ENCODE measurements around the gene KHDC4. TPM values are rescaled to one million over a fixed set of nuclear protein-coding genes. Genes with fewer than 3 reads are reported as not detected.
A peak's percentile ranks its signal among the peaks of the same experiment; 100 is the strongest.

Gene KHDC4
- total RNA-seq, 4 donors from 2014 or later: 18.2 to 46.3 (median 26.3) TPM

DNA sequence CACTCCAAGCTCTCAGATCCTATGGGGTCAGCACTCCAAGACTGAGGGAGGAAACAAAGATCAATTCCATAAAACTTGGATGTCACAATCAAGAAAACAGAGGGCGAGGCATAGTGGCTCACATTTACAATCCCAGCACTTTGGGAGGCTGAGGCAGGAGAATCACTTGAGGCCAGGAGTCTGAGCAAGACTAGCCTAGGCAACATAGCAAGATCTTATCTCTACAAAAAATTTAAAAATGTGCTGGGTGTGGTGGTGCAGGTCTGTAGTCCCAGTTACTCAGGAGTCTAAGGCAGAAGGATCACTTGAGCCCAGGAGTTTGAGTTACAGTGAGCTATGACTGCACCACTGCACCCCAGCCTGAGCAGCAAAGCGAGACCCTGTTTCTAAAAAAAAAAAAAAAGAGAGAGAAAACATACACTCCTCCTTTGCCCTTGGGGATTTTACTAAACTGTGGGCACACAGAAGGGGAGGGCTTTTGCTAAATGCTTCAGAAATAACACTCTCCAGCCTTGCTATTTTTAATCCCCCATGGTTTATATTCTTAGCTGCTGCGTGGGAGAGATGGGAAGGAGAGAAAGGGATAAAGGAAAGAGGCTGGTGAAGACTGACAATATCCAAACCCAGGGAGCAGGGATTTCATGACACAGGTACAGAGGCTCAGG, 26.0 kb upstream of the KHDC4 start:
- no peak overlapping the region for H3K4me3 ChIP-seq
- H3K27ac ChIP-seq: peak overlapping the region; percentile 57 to 77 (median 74)
- no peaks in the 10 kb centered on the region for H3K27me3 ChIP-seq
- ATAC-seq (peak in 1 of 2 donors; percentile 20), DNase-seq (no peak)
- intact Hi-C loops (cut with DNase I; ENCODE audit: low total_unique reads): no loop called here
- peaks cover 0 to 88% of the 10 kb centered on the region in 2 donors for H3K36me3 ChIP-seq
- no peak for TF ChIP-seq POLR2A (IDR thresholded peaks at IDR 0.05)
- TF ChIP-seq, protein P1, sequence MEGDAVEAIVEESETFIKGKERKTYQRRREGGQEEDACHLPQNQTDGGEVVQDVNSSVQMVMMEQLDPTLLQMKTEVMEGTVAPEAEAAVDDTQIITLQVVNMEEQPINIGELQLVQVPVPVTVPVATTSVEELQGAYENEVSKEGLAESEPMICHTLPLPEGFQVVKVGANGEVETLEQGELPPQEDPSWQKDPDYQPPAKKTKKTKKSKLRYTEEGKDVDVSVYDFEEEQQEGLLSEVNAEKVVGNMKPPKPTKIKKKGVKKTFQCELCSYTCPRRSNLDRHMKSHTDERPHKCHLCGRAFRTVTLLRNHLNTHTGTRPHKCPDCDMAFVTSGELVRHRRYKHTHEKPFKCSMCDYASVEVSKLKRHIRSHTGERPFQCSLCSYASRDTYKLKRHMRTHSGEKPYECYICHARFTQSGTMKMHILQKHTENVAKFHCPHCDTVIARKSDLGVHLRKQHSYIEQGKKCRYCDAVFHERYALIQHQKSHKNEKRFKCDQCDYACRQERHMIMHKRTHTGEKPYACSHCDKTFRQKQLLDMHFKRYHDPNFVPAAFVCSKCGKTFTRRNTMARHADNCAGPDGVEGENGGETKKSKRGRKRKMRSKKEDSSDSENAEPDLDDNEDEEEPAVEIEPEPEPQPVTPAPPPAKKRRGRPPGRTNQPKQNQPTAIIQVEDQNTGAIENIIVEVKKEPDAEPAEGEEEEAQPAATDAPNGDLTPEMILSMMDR (IDR thresholded peaks at IDR 0.05 in 4 of 5, conservative IDR thresholded peaks at IDR 0.05 in 1 of 5): no peak
- in situ Hi-C loops (cut with MboI; ENCODE audit: low sequenced_read_pairs in 4 of 4): no loop called here
- H3K9me3 ChIP-seq: no peaks in the 10 kb centered on the region
- peaks cover 25 to 35% of the 10 kb centered on the region in 2 donors for H3K4me1 ChIP-seq

DNA sequence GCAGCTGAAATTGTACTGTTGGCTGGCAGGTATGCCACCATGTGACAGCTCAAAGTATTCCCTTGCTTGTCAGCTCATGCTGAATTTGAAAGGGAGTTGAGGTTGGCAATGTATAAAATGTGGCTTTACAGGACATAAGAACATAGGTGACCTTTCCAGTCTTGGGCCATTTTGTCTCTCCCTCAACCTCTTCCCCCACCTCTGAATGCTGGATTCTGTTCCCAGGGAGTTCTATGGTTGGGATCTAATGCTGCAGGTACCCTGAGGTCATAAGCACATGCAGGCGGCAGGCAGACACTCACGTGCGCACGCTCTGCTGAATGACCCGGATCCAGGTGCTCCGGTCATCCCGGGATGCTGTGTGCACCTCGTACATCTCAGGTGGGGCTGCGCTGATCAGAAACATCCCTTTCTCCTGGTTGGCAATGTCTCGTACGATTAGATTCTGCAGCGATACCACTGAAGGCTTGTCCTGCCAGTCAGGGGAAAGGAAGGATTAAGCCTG, 23.2 kb upstream of the KHDC4 start:
- H3K9me3 ChIP-seq: no peaks in the 10 kb centered on the region
- ATAC-seq: no peak
- H3K36me3 ChIP-seq: peaks cover 0 to 94% of the 10 kb centered on the region in 2 donors
- H3K4me1 ChIP-seq: peaks cover 21 to 33% of the 10 kb centered on the region in 2 donors
- in situ Hi-C loops (cut with MboI; ENCODE audit: low sequenced_read_pairs in 4 of 4) (no loop called here), intact Hi-C loops (cut with DNase I; ENCODE audit: low total_unique reads) (no loop called here)
- no peak for TF ChIP-seq POLR2A (IDR thresholded peaks at IDR 0.05)
- TF ChIP-seq, protein P1 (IDR thresholded peaks at IDR 0.05 in 4 of 5, conservative IDR thresholded peaks at IDR 0.05 in 1 of 5): no peak
- no peak for DNase-seq
- no peak overlapping the region for H3K4me3 ChIP-seq
- peak overlapping the region in 1 of 4 donors; percentile 1 for H3K27ac ChIP-seq
- H3K27me3 ChIP-seq: no peaks in the 10 kb centered on the region

DNA sequence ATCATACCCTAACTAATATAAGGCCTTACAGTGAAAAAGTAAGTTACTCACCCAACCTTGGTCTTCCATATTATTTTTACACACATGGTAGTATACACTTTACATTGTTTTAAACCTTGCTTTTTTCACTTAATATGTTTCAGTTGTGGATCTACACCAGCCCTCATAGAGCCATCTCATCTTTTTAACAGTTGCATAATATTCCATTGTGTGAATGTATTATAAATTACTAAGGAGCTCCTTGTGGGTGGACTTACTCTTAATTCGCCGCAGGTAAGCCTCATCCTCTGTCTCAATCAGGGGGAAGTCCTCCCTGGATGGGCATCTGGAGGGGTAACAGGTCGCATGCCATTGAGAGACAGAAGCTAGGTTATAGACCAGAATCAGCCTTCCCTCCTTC, 20.4 kb upstream of the KHDC4 start:
- DNase-seq: no peak

DNA sequence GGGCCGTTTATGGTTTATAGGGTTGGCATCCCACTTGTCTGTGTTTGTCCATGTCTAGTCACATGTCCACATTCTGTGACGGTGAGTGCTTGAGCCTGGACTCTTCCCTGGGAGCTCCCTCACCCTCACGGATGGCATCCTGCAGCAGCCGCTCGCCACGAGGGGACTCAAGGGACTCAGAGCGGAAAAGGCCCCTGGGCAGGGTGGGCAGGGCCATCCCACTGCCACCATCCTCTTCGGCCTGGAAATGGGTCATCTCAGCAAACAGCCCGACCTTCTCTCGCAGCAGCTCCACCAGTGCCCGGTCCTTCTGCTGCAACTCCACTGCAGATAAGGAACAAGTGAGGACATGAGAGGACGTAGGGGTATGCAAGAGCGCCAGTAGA, 18.3 kb upstream of the KHDC4 start:
- ATAC-seq: no peak
- peaks cover 0 to 97% of the 10 kb centered on the region in 2 donors for H3K36me3 ChIP-seq
- H3K27me3 ChIP-seq: no peaks in the 10 kb centered on the region
- TF ChIP-seq, protein P1 (IDR thresholded peaks at IDR 0.05 in 4 of 5, conservative IDR thresholded peaks at IDR 0.05 in 1 of 5): no peak
- TF ChIP-seq POLR2A (IDR thresholded peaks at IDR 0.05): no peak
- no peak overlapping the region for H3K4me3 ChIP-seq
- DNase-seq: no peak
- H3K9me3 ChIP-seq: no peaks in the 10 kb centered on the region
- H3K4me1 ChIP-seq: peaks cover 7 to 10% of the 10 kb centered on the region in 2 donors
- intact Hi-C loops (cut with DNase I; ENCODE audit: low total_unique reads) (no loop called here), in situ Hi-C loops (cut with MboI; ENCODE audit: low sequenced_read_pairs in 4 of 4) (no loop called here)
- H3K27ac ChIP-seq: peak overlapping the region in 1 of 4 donors; percentile 46

More for the DNA sequence above, 20.4 kb upstream of the KHDC4 start:
- no peak overlapping the region for H3K27ac ChIP-seq
- no peak for ATAC-seq
- intact Hi-C loops (cut with DNase I; ENCODE audit: low total_unique reads): no loop called here
- H3K27me3 ChIP-seq: no peaks in the 10 kb centered on the region
- peaks cover 7 to 15% of the 10 kb centered on the region in 2 donors for H3K4me1 ChIP-seq
- in situ Hi-C loops (cut with MboI; ENCODE audit: low sequenced_read_pairs in 4 of 4): no loop called here
- no peak for TF ChIP-seq POLR2A (IDR thresholded peaks at IDR 0.05)
- TF ChIP-seq, protein P1 (IDR thresholded peaks at IDR 0.05 in 4 of 5, conservative IDR thresholded peaks at IDR 0.05 in 1 of 5): no peak
- H3K36me3 ChIP-seq: peaks cover 0 to 97% of the 10 kb centered on the region in 2 donors
- H3K4me3 ChIP-seq: no peak overlapping the region
- H3K9me3 ChIP-seq: no peaks in the 10 kb centered on the region
